ENCODE measurements around the gene RPS6KA2.
"Not testable (repeated sequence)": the region's sequence is repeated elsewhere in the genome, so short reads cannot be mapped to it uniquely, and the experiment has no call there.

The RPS6KA2 gene

GRCh38 chr6:166589337-166589731 is 37.7 kb downstream of the RPS6KA2 start:
- no peak for FAIRE-seq

GRCh38 chr6:166588691-166589336 is 38.2 kb downstream of the RPS6KA2 start:
- FAIRE-seq = no peak

- FAIRE-seq = no peak
Measured at GRCh38 chr6:166587631-166588413, 39.2 kb downstream of the RPS6KA2 start.

- FAIRE-seq = no peak
Measured at GRCh38 chr6:166586424-166587156, 40.5 kb downstream of the RPS6KA2 start, which contains the start of gene RAMACL. TSS of gene RAMACL (minus strand) at chr6:166586678. CDS start at chr6:166586477, 201 bp downstream.

GRCh38 chr6:166584853-166585429 is 42.1 kb downstream of the RPS6KA2 start:
- FAIRE-seq = no peak

- FAIRE-seq = no peak
Measured at GRCh38 chr6:166584155-166584554, 42.9 kb downstream of the RPS6KA2 start.

- no peak for FAIRE-seq
Measured at GRCh38 chr6:166583230-166583965, 43.7 kb downstream of the RPS6KA2 start.

- FAIRE-seq = no peak
Measured at GRCh38 chr6:166582258-166582657, 44.8 kb downstream of the RPS6KA2 start.

- FAIRE-seq = not testable (repeated sequence)
Measured at GRCh38 chr6:166581801-166582200, 45.2 kb downstream of the RPS6KA2 start.

GRCh38 chr6:166581091-166581511 is 46.0 kb downstream of the RPS6KA2 start:
- FAIRE-seq = no peak

- FAIRE-seq = no peak
Measured at GRCh38 chr6:166580076-166581050, 46.7 kb downstream of the RPS6KA2 start.

GRCh38 chr6:166579237-166579850 is 47.7 kb downstream of the RPS6KA2 start:
- FAIRE-seq = no peak

- FAIRE-seq = no peak
Measured at GRCh38 chr6:166578536-166579236, 48.4 kb downstream of the RPS6KA2 start.

GRCh38 chr6:166575205-166575604 is 51.8 kb downstream of the RPS6KA2 start:
- no peak for FAIRE-seq

GRCh38 chr6:166573511-166574216 is 53.4 kb downstream of the RPS6KA2 start:
- no peak for FAIRE-seq

GRCh38 chr6:166572370-166573261 is 54.4 kb downstream of the RPS6KA2 start:
- FAIRE-seq = no peak

- FAIRE-seq = no peak
Measured at GRCh38 chr6:166570929-166571713, 55.9 kb downstream of the RPS6KA2 start.

Measured in endometrium (tissue), 2 donors.